ENCODE results near the gene ZCCHC14. TPM values are rescaled to one million over a fixed set of nuclear protein-coding genes. Genes with fewer than 3 reads are reported as not detected.

Gene ZCCHC14
- total and polyA plus RNA-seq, 2 of the 13 experiments (the other 11 are each of a cell fraction or from before 2014, with no cell fraction given), result 12.4 to 12.5 TPM

GRCh38 chr16:87388818-87389134 is 104.0 kb downstream of the ZCCHC14 start:
- WGBS (ENCODE audit: low lambda C conversion rate), result 0% methylated on average over 1 of the region's 1 CpG
- Histone ChIP-seq H3K4me2 (ENCODE audit: low read depth, low read length) (peak overlapping the region; percentile 62), H4K20me1 (ENCODE audit: insufficient read depth, low read length) (peaks cover 11% of the 10 kb centered on the region), H3K27ac (ENCODE audit: extremely low read length, insufficient read depth, low read length) (peak overlapping the region; percentile 66), H3K9ac (ENCODE audit: insufficient read depth, low read depth, low read length) (peak overlapping the region; percentile 34), H2AFZ (ENCODE audit: low read length) (no peak overlapping the region), H3K36me3 (replicated peaks in 1 of 2; ENCODE audit: control insufficient read depth in 1 of 2, insufficient read depth in 2 of 2, low read length in 2 of 2) (no peaks in the 10 kb centered on the region), H3K79me2 (ENCODE audit: insufficient read depth, low read length) (peaks cover 19% of the 10 kb centered on the region), H3K27me3 (ENCODE audit: control insufficient read depth in 1 of 2, insufficient read depth in 2 of 2, low read length in 2 of 2) (no peaks in the 10 kb centered on the region; a peak in 1 of 5 replicates), H3K9me3 (ENCODE audit: low read length) (no peaks in the 10 kb centered on the region), H3K4me3 (replicated peaks in 1 of 3; ENCODE audit: insufficient read depth in 1 of 3, low read depth in 2 of 3, low read length in 3 of 3) (peak overlapping the region in 2 of 3 experiments; percentile 5 to 31; a peak in 1 of 6 replicates), H3K4me1 (ENCODE audit: insufficient read depth, low read length) (peaks cover 64% of the 10 kb centered on the region)
- in situ Hi-C loops (cut with HindIII; ENCODE audit: extremely low pct_ligation_motif_present, low pct_unique_long_range_greater_than_20kb), result loop anchor here (25.0 kb wide), 1 partner anchor 474 kb away; the partner anchor contains the start of gene SLC7A5
- FAIRE-seq, result no peak
- intact Hi-C loops (cut with micrococcal nuclease; ENCODE audit: unreplicated experiment), result loop anchor here (10.0 kb wide), 2 partner anchors 96 to 466 kb away; no protein-coding TSS in a partner anchor
- ChIA-PET CTCF (ENCODE audit: low intra/inter-chr PET ratio, low total read pairs) (no interaction called here), POLR2A (interaction anchor here (0.7 to 4.2 kb wide), 22 partner anchors 9 to 148 kb away, joined by 3 to 62 read pairs (median 4); partner anchors contain the start of gene C16orf95)
- TF ChIP-seq KLF13 (CRISPR knock-in tag; IDR thresholded peaks at IDR 0.05) (no peak), CC2D1A (CRISPR knock-in tag; IDR thresholded peaks at IDR 0.05) (no peak), GTF2F1 (IDR thresholded peaks at IDR 0.05; ENCODE audit: low read length) (no peak), SNAI1 (CRISPR knock-in tag; IDR thresholded peaks at IDR 0.05; ENCODE audit: borderline replicate concordance) (no peak), PAXIP1 (CRISPR knock-in tag; conservative IDR thresholded peaks at IDR 0.05) (no peak), ZNF276 (CRISPR knock-in tag; IDR thresholded peaks at IDR 0.05; ENCODE audit: low read depth) (no peak), CHD4 (IDR thresholded peaks at IDR 0.05; ENCODE audit: borderline replicate concordance, low read length) (no peak), ZNF335 (CRISPR knock-in tag; IDR thresholded peaks at IDR 0.05) (no peak), SALL2 (CRISPR knock-in tag; IDR thresholded peaks at IDR 0.05) (no peak)
- no peak for ATAC-seq
- no TSS peak for BruUV-seq (replicated peaks)
- no peak for DNase-seq (ENCODE audit: low spot score)

Data from HepG2 (cell line).